ENCODE data around the gene CD84.
A peak's percentile ranks its signal among the peaks of the same experiment; 100 is the strongest.
"Not testable (repeated sequence)": the region's sequence is repeated elsewhere in the genome, so short reads cannot be mapped to it uniquely, and the experiment has no call there.

The CD84 gene

DNA sequence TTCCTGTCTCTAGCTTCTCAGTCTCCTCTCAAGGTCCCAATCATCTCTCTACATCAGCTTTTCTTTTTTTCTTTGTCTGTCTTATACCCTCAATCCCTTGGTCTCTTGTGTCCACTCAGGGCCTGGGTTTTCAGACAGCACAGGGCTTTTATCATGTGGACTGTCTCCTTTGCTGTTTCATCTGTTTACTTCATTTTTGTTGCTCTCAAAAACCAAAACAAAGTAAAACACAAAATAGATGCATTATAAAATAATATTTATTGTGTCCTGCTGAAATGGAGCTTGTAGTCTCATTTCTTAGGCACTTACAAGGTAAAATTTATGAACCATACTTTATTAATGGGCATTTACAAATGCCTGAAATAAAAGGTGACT is 38.5 kb downstream of the CD84 start:
- DNase-seq (ENCODE audit: low read depth in 3 of 3), result no peak

GRCh38 chr1:160539990-160540858 is 39.1 kb downstream of the CD84 start:
- DNase-seq (ENCODE audit: low read depth in 3 of 3), result no peak

DNA sequence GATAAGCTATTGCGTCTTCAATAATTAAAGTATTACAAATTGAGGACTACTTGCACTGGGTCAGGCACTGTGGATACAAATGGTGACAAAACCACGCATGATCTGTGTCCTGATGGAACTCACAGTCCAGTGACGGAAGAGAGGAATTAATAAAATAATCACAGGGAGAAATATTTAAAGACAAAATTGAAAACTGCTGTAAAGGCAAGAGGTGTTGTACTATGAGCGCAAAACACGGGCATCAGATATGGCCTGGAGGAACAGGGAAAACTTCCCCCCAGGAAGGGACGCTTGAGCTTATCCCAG is 39.7 kb downstream of the CD84 start:
- no peak for DNase-seq (ENCODE audit: low read depth in 3 of 3)

GRCh38 chr1:160538985-160539651 is 40.2 kb downstream of the CD84 start:
- no peak for DNase-seq (ENCODE audit: low read depth in 3 of 3)

DNA sequence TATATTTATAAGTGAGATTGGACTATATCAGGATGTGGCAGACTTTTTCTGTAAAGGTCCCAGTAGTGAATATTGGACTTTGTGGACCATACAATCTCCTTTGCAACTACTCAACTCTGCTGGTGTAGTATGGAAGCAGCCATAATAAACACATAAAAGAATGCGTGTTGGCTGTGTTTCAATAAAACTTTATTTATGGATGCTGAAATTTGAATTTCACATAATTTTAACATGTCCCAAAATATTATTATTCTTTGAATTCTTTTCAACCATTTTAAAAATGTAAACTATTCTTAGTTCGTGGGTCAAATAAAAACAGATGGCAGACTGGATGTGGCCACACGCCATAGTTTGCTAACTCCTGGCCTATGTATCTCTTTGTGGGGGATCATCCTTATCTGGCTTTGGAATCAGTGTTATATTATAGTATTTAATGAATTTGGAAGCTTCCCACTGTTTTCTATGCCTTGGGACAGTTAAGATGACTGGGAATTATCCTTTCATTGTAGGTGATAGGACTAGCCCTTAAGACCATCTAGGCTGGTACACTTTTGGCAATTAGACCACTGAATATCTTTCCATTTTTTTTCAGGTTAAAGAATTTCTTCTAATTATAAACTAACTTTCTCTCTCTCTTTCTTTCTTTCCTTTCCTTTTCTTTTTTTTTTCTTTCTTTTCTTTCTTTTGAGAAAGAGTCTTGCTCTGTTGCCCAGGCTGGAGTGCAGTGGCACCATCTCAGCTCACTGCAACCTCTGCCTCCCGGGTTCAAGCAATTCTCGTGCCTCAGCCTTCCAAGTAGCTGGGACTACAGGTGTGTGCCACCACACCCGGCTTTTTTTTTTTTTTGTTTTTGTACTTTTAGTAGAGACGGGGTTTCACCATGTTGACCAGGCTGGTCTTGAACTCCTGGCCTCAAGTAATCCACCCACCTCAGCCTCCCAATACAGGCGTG is 41.3 kb downstream of the CD84 start:
- no peak for DNase-seq (ENCODE audit: low read depth in 3 of 3)

GRCh38 chr1:160534823-160535605 is 44.3 kb downstream of the CD84 start:
- DNase-seq (ENCODE audit: low read depth in 3 of 3), result no peak

- not testable (repeated sequence) for DNase-seq (ENCODE audit: low read depth in 3 of 3)
Observed at GRCh38 chr1:160532557-160532813, 46.8 kb downstream of the CD84 start.

GRCh38 chr1:160531809-160532556 is 47.3 kb downstream of the CD84 start:
- not testable (repeated sequence) for DNase-seq (ENCODE audit: low read depth in 3 of 3)

DNA sequence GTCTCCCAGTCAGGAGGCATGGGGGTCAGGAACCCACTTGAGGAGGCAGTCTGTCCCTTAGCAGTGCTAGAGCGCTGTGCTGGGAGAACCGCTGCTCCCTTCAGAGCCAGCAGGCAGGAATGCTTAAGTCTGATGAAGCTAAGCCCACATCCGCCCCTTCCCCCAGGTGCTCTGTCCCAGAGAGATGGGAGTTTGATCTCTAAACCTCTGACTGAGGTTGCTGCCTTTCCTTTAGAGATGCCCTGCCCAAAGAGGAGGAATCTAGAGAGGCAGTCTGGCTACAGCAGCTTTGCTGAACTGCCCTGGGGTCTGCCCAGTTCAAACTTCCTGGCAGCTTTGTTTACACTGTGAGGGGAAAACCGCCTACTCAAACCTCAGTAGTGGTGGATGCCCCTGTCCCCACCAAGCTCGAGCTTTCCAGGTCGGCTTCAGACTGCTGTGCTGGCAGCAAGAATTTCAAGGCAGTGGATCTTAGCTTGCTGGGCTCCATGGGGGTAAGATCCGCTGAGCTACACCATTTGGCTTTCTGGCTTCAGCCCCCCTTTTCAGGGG is 49.8 kb downstream of the CD84 start:
- not testable (repeated sequence) for DNase-seq (ENCODE audit: low read depth in 3 of 3)

DNA sequence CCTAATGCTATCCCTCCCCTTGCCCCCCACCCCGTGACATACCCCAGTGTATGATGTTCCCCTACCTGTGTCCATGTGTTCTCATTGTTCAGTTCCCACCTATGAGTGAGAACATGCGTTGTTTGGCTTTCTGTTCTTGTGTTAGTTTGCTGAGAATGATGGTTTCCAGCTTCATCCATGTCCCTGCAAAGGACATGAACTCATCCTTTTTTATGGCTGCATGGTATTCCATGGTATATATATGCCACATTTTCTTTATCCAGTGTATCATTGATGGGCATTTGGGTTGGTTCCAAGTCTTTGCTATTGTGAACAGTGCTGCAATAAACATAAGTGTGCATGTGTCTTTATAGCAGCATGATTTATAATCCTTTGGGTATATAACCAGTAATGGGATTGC is 55.5 kb downstream of the CD84 start:
- DNase-seq (ENCODE audit: low read depth in 3 of 3), result not testable (repeated sequence)

GRCh38 chr1:160522622-160523345 is 56.5 kb downstream of the CD84 start, which contains the start of gene SLAMF6:
Gene SLAMF6 (minus strand): TSS chr1:160523255. CDS start chr1:160523192, 63 bp downstream.
- peak in 2 of 3 donors; percentile 32 to 48 for DNase-seq (ENCODE audit: low read depth in 3 of 3)

- DNase-seq (ENCODE audit: low read depth in 3 of 3), result no peak
Observed at GRCh38 chr1:160522136-160522535, 57.2 kb downstream of the CD84 start.

- no peak for DNase-seq (ENCODE audit: low read depth in 3 of 3)
Observed at GRCh38 chr1:160521554-160521953, 57.7 kb downstream of the CD84 start.

GRCh38 chr1:160520999-160521398 is 58.3 kb downstream of the CD84 start:
- DNase-seq (ENCODE audit: low read depth in 3 of 3), result no peak

DNA sequence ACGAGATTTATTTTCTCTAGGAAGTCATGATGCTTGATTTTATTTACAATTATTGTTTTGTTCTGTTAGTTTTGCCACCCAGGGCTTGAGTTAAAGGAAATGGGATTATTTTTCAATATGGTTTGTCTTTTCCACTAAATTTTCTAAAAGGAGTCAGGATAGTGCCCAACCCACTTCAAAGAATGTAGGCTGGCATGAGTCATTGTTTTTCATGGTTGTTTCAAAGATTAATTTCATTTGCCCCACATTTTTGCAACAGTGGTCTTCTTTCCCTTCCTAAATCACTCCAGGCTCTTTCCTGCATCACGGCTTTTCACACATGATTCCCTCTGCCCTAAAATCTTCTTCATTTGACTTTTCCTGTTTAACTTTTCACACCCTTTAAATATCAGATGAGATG is 58.7 kb downstream of the CD84 start:
- no peak for DNase-seq (ENCODE audit: low read depth in 3 of 3)

DNA sequence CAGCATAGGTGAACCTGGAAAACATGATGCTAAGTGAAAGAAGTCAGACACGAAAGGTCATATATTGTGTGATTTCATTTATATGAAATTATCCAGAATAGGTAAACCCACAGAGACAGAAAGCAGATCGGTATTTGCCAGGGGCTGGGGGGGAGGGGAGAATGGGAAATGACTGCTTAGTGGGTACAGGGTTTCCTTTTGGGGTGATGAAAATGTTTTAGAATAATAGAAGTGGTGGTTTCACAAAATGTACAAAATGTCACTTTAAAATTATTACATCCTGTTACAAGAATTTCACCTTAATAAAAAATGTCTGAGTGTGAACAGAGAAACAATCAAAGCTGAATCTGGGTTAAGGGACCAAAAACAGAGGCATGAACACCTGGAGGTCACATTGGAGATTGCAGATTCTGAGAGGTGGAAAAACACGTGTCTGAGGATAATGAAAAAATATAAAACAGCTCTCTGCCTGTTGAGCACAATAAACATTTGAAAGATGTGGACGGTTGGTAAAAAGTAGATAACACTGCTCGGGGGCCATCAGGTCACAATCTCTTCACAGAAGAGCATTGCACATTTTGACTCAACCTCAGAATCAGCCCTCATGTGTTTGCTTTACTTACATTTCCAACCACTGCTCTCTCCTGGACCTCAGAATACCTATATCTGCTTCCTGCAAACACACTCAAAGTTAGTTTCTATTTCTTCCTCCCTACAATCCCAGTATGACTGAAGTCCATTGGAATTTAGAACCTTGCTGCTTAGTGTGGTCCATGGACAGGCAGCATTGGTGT is 59.5 kb downstream of the CD84 start:
- DNase-seq (ENCODE audit: low read depth in 3 of 3), result peak in 1 of 3 donors; percentile 22

- not testable (repeated sequence) for DNase-seq (ENCODE audit: low read depth in 3 of 3)
Observed at GRCh38 chr1:160517519-160517918, 61.8 kb downstream of the CD84 start.

- not testable (repeated sequence) for DNase-seq (ENCODE audit: low read depth in 3 of 3)
Observed at GRCh38 chr1:160515908-160516307, 63.4 kb downstream of the CD84 start.

GRCh38 chr1:160504651-160505050 is 74.6 kb downstream of the CD84 start:
- no peak for DNase-seq (ENCODE audit: low read depth in 3 of 3)
